Measurements from ENCODE around the gene SORCS2. TPM values are rescaled to one million over a fixed set of nuclear protein-coding genes. Genes with fewer than 3 reads are reported as not detected.
"Not testable (repeated sequence)": the region's sequence is repeated elsewhere in the genome, so short reads cannot be mapped to it uniquely, and the experiment has no call there.

SORCS2 gene
- total RNA-seq, 2 donors from 2014 or later = 0.54 to 0.74 TPM

DNA sequence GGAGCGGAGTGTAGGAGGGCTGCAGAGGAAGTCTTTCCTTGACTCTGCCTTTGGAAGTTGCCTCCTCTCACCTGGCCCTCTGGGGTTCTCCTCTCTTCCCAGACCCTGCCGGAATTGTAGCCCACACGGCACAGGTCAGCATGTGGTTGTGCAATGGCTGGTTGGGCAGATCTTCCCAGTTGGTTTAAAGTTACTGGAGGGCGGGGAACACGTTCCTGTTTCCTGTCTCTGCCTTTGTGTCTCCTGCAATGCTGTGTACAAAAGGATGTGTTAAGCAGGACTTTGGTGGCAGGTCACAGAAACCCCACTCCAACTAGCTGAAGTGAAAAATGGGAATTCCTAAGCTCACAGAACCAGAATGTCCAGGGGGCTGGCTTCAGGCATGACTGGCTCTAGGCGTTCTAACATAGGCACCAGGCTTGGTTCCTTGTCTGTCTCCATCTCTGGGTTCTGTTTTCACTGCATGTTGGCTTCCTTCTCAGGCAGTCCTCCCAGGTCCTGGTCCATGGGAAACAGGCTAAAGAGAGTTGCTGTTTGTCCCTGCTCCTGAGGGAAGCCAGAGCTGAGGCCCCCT lies 19.9 kb downstream of the SORCS2 start:
- TF ChIP-seq, protein P1, sequence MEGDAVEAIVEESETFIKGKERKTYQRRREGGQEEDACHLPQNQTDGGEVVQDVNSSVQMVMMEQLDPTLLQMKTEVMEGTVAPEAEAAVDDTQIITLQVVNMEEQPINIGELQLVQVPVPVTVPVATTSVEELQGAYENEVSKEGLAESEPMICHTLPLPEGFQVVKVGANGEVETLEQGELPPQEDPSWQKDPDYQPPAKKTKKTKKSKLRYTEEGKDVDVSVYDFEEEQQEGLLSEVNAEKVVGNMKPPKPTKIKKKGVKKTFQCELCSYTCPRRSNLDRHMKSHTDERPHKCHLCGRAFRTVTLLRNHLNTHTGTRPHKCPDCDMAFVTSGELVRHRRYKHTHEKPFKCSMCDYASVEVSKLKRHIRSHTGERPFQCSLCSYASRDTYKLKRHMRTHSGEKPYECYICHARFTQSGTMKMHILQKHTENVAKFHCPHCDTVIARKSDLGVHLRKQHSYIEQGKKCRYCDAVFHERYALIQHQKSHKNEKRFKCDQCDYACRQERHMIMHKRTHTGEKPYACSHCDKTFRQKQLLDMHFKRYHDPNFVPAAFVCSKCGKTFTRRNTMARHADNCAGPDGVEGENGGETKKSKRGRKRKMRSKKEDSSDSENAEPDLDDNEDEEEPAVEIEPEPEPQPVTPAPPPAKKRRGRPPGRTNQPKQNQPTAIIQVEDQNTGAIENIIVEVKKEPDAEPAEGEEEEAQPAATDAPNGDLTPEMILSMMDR (IDR thresholded peaks at IDR 0.05) = no peak
- no peak for DNase-seq
- Histone ChIP-seq H3K9ac (ENCODE audit: low read depth in 2 of 2, low read length in 2 of 2) (no peak overlapping the region), H3K27ac (no peak overlapping the region), H3K36me3 (no peaks in the 10 kb centered on the region), H3K4me1 (no peaks in the 10 kb centered on the region), H3K9me3 (no peaks in the 10 kb centered on the region), H3K27me3 (no peaks in the 10 kb centered on the region), H3K4me3 (no peak overlapping the region)
- intact Hi-C loops (cut with DNase I) = no loop called here

DNA sequence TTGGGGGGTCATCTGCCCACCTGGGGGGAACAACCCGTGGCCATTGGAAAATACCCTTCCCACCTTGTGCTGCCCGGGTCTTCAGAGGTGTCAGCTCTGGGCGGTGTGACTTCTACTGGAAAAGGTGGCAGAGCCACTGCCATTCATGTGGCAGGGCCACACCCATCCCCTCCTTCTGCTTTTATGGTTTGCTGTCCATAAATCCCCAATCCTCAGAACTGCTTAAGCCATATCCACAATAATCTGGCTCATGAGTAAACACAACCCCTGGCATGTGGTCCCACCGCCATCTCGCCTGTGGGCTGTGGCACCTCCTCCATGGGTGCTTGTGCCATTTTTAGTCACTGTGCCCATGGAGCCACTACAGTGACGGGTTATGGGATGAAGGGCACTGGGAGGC lies 20.6 kb downstream of the SORCS2 start:
- intact Hi-C loops (cut with DNase I) = no loop called here
- DNase-seq = no peak

DNA sequence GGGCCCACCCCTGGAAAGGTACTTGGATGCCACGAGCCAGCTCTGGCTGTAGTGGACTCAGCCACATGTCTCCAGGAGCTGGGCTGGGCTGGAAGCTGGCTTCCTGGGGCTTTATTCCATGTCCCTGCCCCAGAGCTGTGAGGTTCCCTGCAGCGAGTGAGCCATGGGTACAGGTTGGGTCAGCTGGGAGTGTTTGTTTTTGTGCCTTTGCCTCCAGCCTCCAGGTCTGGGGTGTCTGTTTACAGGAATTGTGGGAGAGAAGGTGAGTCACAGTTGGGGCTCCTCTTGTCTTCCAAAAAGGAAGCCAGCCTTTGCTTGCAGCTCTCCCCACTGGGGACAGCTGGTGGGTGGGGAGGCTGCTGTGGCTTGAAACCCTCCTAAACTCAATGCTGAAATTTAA lies 21.5 kb downstream of the SORCS2 start:
- intact Hi-C loops (cut with DNase I) = no loop called here
- Histone ChIP-seq H3K9ac (ENCODE audit: low read depth in 2 of 2, low read length in 2 of 2) (no peak overlapping the region), H3K36me3 (no peaks in the 10 kb centered on the region), H3K4me3 (no peak overlapping the region), H3K27me3 (no peaks in the 10 kb centered on the region), H3K4me1 (peaks cover 3% of the 10 kb centered on the region), H3K27ac (no peak overlapping the region), H3K9me3 (no peaks in the 10 kb centered on the region)
- TF ChIP-seq, protein P1 (IDR thresholded peaks at IDR 0.05) = no peak
- DNase-seq = no peak

More for the DNA sequence above, 20.6 kb downstream of the SORCS2 start:
- TF ChIP-seq, protein P1 (IDR thresholded peaks at IDR 0.05) = no peak
- Histone ChIP-seq H3K27me3 (no peaks in the 10 kb centered on the region), H3K4me1 (peaks cover 3% of the 10 kb centered on the region), H3K36me3 (no peaks in the 10 kb centered on the region), H3K9ac (ENCODE audit: low read depth in 2 of 2, low read length in 2 of 2) (no peak overlapping the region), H3K4me3 (no peak overlapping the region), H3K27ac (no peak overlapping the region), H3K9me3 (no peaks in the 10 kb centered on the region)

DNA sequence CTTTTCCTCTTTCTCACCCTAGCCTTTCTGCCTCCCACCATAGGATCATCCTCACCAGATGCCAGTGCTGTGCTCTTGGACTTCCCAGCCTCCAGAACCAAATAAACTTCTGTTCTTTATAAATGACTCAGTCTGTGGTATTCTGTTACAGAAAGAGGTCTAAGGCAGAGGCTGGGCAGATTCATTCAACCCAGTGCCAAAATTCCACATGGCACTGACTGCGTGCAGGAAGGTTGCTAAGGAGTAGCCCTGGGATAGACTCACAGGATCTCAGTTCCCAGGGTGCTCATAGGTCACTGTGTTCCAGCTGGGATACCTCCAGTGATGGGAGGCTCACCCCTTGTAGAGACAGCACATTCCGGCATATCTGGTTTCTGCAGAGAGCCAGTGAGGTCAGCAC lies 22.0 kb downstream of the SORCS2 start:
- Histone ChIP-seq H3K27me3 (no peaks in the 10 kb centered on the region), H3K4me1 (peaks cover 3% of the 10 kb centered on the region), H3K36me3 (no peaks in the 10 kb centered on the region), H3K27ac (no peak overlapping the region), H3K9me3 (no peaks in the 10 kb centered on the region), H3K4me3 (no peak overlapping the region), H3K9ac (ENCODE audit: low read depth in 2 of 2, low read length in 2 of 2) (no peak overlapping the region)
- no peak for DNase-seq
- intact Hi-C loops (cut with DNase I) = no loop called here
- TF ChIP-seq, protein P1 (IDR thresholded peaks at IDR 0.05) = no peak

DNA sequence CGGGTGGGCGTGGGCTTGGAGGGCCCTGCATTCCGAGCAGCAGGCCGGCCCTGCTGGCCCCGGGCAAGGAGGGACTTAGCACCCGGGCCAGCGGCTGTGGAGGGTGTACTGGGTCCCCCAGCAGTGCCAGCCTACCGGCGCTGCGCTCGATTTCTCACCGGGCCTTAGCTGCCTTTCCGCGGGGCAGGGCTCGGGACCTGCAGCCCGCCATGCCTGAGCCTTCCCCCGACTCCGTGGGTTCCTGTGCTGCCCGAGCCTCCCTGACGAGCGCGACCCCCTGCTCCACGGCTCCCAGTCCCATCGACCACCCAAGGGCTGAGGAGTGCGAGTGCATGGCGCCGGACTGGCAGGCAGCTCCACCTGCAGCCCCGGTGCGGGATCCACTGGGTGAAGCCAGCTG lies 22.8 kb downstream of the SORCS2 start:
- H3K4me3 ChIP-seq; H3K9me3 ChIP-seq; DNase-seq; H3K4me1 ChIP-seq; H3K36me3 ChIP-seq; intact Hi-C loops (cut with DNase I); H3K9ac ChIP-seq (ENCODE audit: low read depth in 2 of 2, low read length in 2 of 2); H3K27me3 ChIP-seq; H3K27ac ChIP-seq: not testable (repeated sequence)

DNA sequence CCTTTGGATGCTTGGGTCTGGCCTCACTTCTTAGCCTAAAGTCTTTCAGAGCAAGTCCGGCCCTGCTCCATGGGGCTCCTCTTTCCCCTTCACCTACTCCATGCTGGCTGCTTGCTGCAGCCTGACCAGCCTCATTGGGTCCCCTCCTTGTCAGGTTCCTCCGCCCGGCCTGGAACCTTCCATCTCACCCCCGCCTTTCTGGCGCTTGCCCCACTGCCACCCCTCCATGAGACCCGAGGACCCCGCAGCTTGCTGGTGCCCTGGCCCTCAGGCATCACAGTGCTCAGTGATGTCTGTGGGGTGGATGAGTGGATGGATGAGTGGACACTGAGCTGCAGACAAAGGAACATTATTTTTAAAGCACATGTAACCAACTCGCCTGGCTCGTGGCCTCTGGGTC lies 24.7 kb downstream of the SORCS2 start:
- H3K9me3 ChIP-seq = no peaks in the 10 kb centered on the region
- no peak overlapping the region for H3K4me3 ChIP-seq
- H3K27ac ChIP-seq = no peak overlapping the region
- H3K4me1 ChIP-seq = peaks cover 3% of the 10 kb centered on the region
- peak overlapping the region in 1 of 2 donors; percentile 24 for H3K9ac ChIP-seq (ENCODE audit: low read depth in 2 of 2, low read length in 2 of 2)
- no peaks in the 10 kb centered on the region for H3K36me3 ChIP-seq
- intact Hi-C loops (cut with DNase I) = no loop called here
- no peak for DNase-seq
- TF ChIP-seq, protein P1 (IDR thresholded peaks at IDR 0.05) = no peak
- no peaks in the 10 kb centered on the region for H3K27me3 ChIP-seq
